ENCODE measurements around the gene CNST. TPM values are rescaled to one million over a fixed set of nuclear protein-coding genes. Genes with fewer than 3 reads are reported as not detected.
A peak's percentile ranks its signal among the peaks of the same experiment; 100 is the strongest.

Gene CNST
- total and polyA plus RNA-seq, 9 of the 15 experiments (the other 6 are each of a cell fraction or from before 2014, with no cell fraction given) = 17.0 to 55.3 (median 30.8) TPM

- TF ChIP-seq IRF9 (tag; IDR thresholded peaks at IDR 0.05) = no peak; the same call in 1 of the 2 replicates
- TF ChIP-seq POLR2A (conservative IDR thresholded peaks at IDR 0.05) = peak; percentile 50; the same call in 1 of the 2 replicates
- TF ChIP-seq CHCHD3 (CRISPR knock-in tag; IDR thresholded peaks at IDR 0.05) = no peak
- TF ChIP-seq MYC (IDR thresholded peaks at IDR 0.05; ENCODE audit: low read depth, low read length) = 0 out of 2 replicates have a peak, but pooled peaks have one; percentile 34
- no peak for TF ChIP-seq MYC (CRISPR knock-in tag; IDR thresholded peaks at IDR 0.05; ENCODE audit: borderline replicate concordance, low read depth)
- TF ChIP-seq JUND (IDR thresholded peaks at IDR 0.05; ENCODE audit: borderline replicate concordance, low read depth, low read length) = no peak; the same call in 1 of the 2 replicates
- no peak; the same call in 2 of the 3 replicates for TF ChIP-seq JUND (tag; IDR thresholded peaks at IDR 0.05; ENCODE audit: borderline replicate concordance, low read depth, low read length)
- TF ChIP-seq SMAD1 (IDR thresholded peaks at IDR 0.05; ENCODE audit: low read depth, low read length, partially characterized antibody) = no peak
- no peak for TF ChIP-seq PYGO2 (tag; IDR thresholded peaks at IDR 0.05)
- TF ChIP-seq, protein P1, sequence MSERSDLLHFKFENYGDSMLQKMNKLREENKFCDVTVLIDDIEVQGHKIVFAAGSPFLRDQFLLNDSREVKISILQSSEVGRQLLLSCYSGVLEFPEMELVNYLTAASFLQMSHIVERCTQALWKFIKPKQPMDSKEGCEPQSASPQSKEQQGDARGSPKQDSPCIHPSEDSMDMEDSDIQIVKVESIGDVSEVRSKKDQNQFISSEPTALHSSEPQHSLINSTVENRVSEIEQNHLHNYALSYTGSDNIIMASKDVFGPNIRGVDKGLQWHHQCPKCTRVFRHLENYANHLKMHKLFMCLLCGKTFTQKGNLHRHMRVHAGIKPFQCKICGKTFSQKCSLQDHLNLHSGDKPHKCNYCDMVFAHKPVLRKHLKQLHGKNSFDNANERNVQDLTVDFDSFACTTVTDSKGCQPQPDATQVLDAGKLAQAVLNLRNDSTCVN (CRISPR knock-in tag; IDR thresholded peaks at IDR 0.05) = no peak
- no peak for TF ChIP-seq CBX2 (IDR thresholded peaks at IDR 0.05; ENCODE audit: insufficient read depth, low read length, poor library complexity, severe bottlenecking)
- peak; percentile 70; the same call in 1 of the 2 replicates for TF ChIP-seq ZNF175 (CRISPR knock-in tag; IDR thresholded peaks at IDR 0.05; ENCODE audit: low read depth)
- TF ChIP-seq RNF219 (CRISPR knock-in tag; IDR thresholded peaks at IDR 0.05) = no peak
- TF ChIP-seq, protein P2, sequence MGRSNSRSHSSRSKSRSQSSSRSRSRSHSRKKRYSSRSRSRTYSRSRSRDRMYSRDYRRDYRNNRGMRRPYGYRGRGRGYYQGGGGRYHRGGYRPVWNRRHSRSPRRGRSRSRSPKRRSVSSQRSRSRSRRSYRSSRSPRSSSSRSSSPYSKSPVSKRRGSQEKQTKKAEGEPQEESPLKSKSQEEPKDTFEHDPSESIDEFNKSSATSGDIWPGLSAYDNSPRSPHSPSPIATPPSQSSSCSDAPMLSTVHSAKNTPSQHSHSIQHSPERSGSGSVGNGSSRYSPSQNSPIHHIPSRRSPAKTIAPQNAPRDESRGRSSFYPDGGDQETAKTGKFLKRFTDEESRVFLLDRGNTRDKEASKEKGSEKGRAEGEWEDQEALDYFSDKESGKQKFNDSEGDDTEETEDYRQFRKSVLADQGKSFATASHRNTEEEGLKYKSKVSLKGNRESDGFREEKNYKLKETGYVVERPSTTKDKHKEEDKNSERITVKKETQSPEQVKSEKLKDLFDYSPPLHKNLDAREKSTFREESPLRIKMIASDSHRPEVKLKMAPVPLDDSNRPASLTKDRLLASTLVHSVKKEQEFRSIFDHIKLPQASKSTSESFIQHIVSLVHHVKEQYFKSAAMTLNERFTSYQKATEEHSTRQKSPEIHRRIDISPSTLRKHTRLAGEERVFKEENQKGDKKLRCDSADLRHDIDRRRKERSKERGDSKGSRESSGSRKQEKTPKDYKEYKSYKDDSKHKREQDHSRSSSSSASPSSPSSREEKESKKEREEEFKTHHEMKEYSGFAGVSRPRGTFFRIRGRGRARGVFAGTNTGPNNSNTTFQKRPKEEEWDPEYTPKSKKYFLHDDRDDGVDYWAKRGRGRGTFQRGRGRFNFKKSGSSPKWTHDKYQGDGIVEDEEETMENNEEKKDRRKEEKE (IDR thresholded peaks at IDR 0.05; ENCODE audit: borderline replicate concordance in 1 of 2, control insufficient read depth in 1 of 2, low read depth in 2 of 2, low read length in 1 of 2) = no peak
- no peak for TF ChIP-seq RBBP5 (IDR thresholded peaks at IDR 0.05; ENCODE audit: borderline replicate concordance, insufficient read depth, low read length, poor library complexity, severe bottlenecking)
- no peak for TF ChIP-seq FOXK1 (CRISPR knock-in tag; IDR thresholded peaks at IDR 0.05; ENCODE audit: borderline replicate concordance)
- no peak for TF ChIP-seq ZBTB8A (IDR thresholded peaks at IDR 0.05; ENCODE audit: partially characterized antibody)
- TF ChIP-seq POLR2AphosphoS2 (IDR thresholded peaks at IDR 0.05; ENCODE audit: low read length) = no peak
These were observed 3.3 kb downstream of the CNST start (continued) for GRCh38 chr1:246569248-246570238.

All from K562 (cell line).